Fibroblast of skin of right biceps (primary cell): Measurements from ENCODE around the gene ZNF765.
"Not testable (repeated sequence)": the region's sequence is repeated elsewhere in the genome, so short reads cannot be mapped to it uniquely, and the experiment has no call there.

Source experiments
- DNase-seq: peaks from one replicate; pipeline ENCODE4 v3.0.0-alpha.2; 2013

ZNF765 gene

DNA sequence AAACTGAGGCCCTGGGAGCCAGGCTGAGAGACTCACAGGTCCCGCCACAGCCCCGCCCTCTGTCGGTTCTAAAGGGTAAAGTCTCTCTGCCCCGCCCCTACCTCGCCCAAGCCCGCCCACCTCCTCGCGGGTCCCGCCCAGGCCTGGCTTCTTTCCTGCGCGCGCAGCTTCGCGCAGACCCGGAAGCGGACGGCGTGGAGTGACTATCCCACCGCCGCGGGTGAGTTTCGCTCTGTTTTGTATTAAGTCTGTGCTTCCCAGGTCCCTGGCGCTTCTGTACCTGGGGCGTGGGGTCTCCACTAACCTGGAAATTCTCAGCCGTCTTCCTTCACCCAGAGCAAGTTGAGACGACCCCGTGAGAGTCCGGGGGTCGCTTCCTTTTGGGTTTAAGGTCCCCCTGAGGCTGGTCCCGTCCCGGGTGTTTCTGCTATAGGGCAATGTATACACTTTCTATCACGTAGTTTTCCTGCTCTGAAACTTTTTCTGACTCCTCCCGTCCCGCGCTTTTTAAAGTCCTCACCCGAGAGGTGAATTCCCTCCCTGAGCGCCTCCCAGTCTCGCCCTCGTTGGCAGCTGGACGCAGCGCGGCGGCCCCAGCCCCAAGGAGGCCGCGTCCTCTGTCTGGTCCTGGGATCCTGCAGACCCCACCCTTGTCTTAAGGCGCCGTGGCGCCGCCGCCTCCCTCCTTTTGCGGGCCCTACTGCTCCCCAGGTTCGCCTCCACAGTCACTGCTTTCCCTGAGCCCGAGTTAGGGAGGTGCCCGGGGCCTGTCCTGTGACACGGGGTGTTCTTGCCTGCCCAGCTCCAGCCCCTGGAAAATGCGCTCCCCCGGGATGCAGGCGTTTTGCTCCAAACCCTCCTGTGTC is at the start of gene ZNF765:
ZNF765 (plus strand) TSS at position 176 of the 866 bp plus-strand sequence. CDS start 2,867 bp downstream, outside the sequence.
- peak; percentile 92 for DNase-seq

DNA sequence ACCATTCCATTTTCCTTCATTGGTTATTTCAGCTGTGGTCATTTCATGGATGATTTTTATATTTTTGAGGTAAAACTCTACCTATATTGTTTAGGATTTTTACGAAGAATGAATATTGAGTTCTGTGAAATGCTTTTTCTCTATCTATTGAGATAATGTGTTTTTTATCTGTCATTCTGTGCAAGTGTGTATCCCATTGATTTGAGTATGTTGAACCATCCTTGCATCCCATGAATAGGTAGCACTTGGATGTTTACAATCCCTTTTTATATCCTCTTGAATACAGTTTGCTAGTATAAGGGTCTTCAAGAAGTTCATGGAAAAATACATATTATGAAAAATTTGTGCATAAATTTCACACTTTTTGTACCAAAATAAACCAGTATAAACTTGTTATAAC is 39.2 kb upstream of the ZNF765 start:
- no peak for DNase-seq

DNA sequence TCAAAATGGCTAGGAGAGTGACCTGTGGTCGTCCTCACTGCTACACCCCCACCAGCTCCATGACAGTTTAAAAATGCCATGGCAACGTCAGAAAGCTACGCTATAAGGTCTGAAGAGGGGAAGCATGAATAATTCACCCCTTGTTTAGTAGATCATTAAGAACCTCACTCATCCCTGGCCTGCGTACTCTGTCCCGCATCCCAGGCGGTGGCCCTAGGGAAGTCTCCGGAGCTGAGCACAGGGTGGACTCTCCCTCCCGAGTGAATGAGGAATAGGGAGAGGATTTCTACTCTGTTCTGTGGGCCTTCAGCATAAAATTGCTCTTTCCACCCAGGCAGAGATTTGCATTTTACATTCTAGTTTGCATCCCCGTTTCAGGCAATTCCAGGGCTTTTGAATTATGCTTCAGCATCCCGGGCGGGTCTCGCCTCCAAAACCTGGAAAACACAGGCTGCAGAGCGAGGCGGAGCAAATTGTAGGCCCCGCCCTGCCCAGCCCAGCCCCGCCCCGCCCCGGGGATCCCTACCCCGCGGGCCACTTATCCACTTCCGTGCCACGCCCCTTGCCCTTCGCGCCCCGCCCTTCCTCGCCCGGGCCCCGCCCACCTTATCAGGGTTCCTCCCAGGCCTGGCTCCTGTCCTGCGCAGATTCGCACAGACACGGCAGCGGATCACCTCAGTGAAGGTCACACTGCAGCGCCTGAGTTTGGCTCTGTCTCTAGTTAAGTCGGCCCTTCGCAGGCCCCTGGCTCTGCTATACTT is 36.9 kb upstream of the ZNF765 start:
- no peak for DNase-seq

DNA sequence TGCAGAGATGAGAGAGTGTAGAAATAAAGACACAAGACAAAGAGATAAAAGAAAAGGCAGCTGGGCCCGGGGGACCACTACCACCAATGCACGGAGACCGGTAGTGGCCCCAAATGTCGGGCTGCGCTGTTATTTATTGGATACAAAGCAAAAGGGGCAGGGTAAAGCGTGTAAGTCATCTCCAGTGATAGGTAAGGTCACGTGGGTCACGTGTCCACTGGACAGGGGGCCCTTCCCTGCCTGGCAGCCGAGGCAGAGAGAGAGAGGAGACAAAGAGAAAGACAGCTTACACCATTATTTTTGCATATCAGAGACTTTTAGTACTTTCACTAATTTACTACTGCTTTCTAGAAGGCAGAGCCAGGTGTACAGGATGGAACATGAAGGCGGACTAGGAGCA is 34.9 kb upstream of the ZNF765 start:
- DNase-seq, result not testable (repeated sequence)

DNA sequence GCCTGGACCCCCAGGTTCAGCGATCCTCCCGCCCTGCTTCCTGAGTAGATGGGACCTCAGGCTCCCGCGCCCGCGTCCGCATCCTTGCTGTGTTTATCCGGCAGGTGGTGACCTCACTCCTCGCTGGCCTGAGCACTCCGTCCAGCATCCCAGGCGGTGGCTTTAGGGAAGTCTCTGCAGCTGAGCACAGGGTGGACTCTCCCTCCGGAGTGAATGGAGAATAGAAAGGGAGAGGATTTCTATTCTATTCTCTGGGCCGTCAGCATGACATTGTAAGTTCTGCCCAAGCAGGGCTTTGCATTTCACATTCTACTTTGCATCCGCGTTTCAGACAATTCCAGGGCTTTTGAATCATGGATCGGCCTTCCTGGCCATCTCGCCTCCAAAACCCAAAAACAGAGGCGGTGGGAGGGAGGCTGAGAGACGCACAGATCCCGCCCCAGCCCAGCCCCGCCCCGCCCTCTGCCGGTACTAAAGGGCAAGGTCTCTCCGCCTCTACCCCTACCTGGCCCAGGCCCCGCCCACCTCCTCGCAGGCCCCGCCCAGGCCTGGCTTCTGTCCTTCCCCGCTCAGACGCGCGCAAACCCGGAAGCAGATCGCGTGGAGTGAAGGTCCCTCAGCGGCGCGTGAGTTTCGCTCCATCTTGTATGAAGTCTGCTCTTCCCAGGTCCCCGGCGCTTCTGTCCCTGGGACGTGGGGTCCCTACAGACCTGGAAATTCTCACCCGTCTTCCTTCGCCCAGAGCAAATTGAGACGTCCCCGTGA is 29.6 kb upstream of the ZNF765 start, which contains the start of gene ZNF525:
ZNF525 (plus strand) TSS at position 572 of the 765 bp plus-strand sequence. CDS start 6,577 bp downstream, outside the sequence.
- peak; percentile 80 for DNase-seq

DNA sequence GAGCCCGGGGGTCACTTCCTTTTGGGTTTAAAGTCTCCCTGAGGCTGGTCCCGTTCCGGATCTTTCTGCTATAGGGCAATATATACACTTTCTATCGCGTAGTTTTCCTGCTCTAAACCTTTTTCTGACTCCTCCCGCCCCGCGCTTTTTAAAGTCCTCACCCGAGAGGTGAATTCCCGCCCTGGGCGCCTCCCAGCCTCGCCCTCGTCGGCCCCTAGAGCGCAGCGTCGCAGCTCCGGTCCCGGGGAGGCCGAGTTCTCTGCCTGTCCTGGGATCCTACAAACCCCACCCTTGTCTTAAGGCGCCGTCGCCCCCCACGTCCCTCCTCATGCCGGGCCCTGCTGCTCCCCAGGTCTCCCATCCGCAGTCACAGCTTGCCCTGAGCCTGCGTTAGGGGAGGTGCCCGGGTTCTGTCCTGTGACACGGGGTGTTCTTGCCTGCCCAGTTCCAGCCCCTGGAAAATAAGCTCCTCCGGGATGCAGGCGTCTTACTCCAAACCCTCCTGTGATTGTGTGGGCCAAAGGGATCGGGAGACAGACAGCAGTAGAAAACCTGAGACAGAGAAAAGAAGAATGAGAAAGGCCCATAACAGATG is 29.0 kb upstream of the ZNF765 start:
- DNase-seq, result no peak

DNA sequence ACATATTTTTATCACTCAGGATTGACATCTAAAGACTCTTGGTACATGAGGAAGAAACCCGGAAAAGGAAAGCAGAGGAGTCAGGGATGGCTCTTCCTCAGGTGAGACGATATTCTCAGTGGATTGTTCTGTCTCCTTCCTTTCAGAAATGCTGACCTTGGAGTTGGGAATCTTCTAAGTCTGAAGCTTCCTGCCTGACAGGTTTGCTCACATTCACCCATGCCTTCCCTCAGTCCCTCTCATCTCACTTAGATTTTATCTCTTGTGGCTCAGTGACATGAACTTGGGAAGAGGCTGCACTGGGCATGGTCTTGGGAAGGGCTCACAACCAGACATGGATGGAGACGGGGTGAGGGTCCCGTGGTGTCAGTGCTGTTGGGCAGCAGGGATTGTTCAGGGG is 22.8 kb upstream of the ZNF765 start:
- DNase-seq, result no peak

DNA sequence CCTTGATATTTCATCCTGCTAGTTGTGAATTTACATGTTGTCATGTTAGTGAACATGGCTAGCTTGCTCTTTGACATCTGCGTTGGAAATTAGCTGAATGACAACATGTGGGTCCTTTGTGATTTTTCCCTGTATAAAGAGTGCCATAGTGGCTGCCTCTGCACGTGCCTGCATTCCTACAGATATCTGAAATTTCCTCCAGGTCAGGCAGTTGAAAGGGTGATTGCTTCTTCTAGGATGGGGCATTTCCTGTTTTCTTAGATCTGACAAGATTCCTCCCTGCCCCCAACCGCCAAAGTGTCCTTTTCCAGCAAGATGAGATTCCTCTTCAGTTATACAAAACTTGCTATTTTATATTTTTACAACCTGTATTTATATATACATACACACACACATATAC is 20.7 kb upstream of the ZNF765 start:
- DNase-seq, result no peak

DNA sequence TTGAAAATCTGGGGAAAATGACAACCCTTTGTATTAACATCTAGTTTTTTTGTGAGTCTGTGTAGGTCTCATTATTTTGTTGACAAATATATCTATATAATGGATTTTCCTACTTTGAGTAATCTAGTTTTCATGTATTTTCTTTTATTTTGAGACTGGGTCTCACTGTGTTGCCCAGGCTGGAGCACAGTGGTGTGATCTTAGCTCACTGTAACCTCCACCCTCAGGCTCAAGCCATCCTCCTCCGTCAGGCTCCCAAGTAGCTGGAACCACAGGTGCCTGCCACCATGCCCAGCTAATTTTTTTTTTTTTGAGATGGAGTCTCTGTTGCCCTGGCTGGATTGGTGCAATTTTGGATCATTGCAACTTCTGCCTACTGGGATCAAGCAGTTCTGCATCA is 20.2 kb upstream of the ZNF765 start:
- DNase-seq, result no peak

DNA sequence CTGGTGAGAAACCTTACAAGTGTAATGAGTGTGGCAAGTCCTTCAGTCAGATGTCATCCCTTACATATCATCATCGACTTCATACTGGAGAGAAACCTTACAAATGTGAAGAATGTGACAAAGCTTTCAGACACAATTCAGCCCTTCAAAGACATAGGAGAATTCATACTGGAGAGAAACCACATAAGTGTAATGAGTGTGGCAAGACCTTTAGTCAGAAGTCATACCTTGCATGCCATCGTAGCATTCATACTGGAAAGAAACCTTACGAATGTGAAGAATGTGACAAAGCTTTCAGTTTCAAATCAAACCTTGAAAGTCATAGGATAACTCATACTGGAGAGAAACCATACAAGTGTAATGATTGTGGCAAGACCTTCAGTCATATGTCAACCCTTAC is 13.6 kb upstream of the ZNF765 start:
- DNase-seq, result no peak

DNA sequence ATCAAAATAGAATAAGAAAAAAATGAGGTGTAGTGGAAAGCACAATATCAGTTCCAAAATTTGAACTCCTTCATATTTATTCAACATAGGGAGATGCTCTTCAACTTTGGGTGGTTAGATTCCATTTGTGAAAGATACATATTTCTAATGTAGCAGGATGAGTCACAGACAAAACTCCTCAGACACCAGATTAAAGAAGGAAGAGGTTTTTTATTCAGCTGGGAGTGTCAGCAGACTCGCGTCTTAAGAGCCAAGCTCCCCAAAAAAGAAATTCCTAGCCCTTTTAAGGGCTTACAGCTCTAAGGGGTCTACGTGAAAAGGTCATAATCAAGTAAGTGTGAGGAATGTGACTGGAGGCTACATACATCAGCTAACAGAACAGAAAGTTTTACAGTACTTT is 6.8 kb upstream of the ZNF765 start:
- no peak for DNase-seq

DNA sequence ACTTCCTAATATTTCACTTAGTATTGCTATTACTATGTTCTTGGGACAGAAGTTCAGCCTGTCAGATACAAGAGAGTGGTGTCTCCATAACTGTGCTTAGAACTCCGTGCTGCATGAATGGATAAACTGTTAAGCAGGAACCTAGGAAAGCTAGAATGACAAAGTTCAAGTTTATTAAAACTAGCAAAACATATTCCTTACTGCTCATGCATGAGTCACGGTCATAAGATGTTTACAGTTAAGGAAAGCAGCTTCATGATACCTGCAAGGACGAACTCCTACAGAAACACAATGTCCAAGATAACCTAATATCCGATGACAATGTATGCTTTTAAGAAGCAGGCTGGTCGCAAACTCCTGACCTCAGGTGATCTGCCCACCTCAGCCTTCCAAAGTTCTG is 6.0 kb upstream of the ZNF765 start:
- no peak for DNase-seq

DNA sequence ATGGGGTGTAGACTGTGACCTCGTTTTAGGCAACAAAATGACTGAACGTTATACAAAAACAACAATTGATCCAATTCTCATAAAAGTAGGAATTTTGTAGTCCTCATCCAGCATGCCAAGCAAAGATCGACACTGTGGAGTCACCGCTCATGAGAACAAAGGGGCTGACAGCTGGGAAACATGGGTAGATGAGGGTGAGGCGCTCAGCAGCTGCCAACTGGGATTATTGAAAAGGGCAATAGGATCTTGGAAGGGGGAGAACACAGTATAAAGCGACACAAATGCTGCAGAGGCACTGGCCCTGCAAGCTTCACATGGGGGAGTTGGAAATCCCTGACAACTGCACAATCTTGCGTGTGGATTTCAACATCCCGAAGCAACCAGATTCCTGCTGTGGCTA is 5.4 kb upstream of the ZNF765 start:
- no peak for DNase-seq

DNA sequence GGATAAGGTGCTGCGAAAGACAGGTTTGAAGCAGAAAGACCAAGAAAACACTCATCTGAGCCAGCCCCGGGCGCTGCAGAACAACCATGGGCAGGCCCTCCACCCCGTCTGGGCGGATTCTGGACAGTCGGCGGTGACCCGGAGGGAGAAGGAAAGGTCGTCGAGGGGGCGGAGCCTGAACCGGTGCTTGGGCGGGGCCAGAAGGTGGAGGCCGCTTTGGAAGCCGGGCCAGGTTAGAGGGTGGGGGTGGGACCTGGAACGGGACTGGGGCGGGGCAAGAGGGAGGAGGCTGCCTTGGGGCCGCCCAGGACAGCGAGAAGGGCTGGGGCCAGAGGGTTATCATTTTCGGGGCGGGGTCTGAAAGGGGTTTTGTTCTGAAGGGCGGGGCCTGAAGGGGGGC is 5.0 kb upstream of the ZNF765 start:
- no peak for DNase-seq

DNA sequence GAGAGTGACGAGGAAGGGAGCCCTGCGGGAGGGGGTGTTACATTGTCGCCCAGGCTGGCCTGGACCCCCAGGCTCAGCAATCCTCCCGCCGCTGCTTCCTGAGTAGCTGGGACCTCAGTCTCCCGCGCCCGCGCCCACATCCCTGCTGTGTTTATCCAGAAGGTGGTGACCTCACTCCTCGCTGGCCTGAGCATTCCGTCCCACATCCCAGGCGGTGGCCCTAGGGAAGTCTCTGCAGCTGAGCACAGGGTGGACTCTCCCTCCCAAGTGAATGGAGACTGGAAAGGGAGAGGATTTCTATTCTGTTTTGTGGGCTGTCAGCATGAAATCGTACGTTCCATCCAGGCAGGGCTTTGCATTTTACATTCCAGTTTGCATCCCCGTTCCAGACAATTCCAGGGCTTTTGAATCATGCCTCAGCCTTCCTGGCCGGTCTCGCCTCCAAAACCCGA is 401 bp upstream of the ZNF765 start:
- DNase-seq, result no peak

DNA sequence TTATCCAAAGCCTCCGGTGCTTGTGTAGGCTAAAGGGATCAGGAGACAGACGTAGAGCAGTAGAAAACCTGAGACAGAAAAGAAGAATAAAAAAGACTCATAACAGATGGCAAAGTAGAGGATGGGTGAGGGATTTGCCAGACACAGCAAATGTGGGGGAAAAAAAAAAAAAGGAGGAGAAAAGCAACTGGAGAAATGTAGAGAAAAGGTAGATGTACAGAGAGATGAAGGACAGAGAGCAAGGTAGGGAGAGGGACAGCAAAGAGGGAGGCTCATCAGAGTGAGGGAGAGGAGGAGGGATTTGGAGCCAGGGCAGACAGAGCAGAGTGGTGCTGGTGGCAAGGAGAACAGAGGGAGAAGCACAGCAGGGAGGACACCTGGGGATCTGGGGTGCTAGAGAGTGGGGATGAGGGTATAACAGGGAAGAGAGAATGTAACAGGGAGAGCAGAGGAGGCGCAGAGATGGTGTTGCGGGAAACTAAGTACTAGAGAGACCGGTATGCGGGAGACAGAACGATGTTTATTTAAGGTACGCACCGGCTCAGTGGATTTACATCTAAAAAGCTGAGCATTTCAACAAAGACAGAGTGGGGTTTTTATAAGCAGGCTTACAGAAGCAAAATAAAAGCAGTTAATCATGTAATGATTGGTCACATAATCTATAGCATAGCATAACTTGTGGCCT is 1.0 kb downstream of the ZNF765 start:
- DNase-seq, result not testable (repeated sequence)

DNA sequence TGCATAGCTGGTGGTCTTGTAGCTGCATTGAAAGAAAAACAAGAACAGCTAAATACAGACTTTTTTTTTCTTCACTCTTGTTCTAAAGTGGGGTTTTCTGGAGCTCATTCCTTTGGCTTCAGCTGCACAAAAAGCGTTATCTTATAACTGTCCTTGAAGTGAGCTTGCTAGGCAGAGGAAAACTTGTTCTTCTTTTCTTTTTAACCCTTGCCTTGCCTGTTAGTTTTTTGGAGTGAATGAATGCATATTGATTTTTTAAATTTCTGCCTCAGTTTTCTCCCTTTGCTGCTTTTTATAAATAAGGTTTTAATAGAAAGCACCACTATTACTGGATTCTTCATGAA is 1.5 kb downstream of the ZNF765 start:
- DNase-seq, result no peak

DNA sequence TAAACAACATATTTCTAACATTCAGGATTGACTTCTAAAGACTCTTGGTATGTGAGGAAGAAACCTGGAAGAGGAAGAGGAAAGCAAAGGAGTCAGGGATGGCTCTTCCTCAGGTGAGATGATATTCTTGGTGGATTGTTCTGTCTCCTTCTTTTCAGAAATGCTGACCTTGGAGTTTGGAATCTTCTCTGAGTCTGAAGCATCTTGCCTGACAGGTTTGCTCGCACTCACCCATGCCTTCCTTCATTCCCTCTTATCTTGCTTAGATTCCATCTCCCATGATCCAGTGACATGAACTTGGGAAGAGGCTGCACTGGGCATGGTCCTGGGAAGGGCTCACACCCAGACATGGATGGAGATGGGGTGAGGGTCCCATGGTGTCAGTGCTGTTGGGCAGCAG is 3.0 kb downstream of the ZNF765 start:
- DNase-seq, result not testable (repeated sequence)

DNA sequence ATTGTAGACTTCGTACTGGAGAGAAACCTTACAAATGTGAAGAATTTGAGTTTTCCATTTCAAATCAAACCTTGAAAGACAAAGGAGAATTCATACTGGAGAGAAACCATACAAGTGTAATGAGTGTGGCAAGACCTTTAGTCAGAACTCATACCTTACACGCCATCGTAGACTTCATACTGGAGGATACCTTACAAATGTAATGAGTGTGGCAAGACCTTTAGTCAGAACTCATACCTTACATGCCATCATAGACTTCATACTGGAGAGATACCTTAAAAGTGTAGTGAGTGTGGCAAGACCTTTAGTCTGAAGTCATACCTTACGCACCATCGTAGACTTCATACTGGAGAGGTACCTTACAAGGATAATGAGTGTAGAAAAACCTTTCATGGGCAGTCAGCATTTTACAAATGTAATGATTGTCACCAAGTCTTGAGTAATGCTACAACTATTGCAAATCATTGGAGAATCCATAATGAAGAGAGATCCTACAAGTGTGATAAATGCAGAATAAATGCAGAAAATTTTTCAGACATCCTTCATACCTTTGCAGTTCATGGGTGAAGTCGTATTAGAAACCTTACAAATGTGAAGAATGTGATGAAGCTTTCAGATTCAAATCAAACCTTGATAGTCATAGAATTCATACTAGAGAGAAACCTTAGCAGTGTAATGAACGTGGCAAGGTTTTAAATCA is 14.7 kb downstream of the ZNF765 start:
- no peak for DNase-seq

DNA sequence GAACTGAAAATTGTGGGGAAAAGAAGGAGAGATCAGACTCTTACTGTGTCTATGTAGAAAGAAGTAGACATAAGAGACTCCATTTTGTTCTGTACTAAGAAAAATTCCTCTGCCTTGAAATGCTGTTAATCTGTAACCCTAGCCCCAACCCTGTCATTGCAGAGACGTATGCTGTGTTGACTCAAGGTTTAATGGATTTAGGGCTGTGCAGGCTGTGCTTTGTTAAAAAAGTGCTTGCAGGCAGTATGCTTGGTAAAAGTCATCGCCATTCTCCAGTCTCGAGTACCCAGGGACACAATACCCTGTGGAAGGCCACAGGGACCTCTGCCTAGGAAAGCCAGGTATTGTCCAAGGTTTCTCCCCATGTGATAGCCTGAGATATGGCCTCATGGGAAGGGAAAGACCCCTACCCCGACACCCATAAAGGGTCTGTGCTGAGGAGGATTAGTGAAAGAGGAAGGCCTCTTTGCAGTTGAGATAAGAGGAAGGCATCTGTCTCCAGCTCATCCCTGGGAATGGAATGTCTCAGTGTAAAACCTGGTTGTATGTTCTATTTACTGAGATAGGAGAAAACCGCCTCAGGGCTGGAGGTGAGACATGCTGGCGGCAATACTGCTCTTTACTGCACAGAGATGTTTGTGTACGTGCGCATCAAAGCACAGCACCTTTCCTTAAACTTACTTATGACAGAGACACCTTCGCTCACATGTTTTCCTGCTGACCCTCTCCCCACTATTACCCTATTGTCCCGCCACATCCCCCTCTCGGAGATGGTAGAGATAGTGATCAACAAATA is 25.8 kb downstream of the ZNF765 start:
- DNase-seq, result not testable (repeated sequence)

DNA sequence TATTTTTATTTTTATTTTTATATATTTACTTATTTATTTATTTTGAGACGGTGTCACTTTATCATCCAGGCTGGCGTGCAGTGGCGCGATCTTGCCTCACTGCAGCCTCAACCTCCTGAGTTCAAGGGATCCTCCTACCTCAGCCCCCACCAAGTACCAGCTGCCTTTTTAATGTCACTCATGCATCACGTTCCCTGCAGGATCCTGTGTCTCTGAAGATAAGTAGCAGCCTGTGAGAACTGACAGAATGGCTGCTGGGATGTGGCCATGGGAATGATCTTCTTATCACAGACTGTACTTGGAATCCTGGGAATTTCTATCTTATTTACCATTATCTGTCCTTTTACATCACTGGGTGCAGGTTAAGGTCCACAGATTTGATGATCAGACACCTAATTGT is 27.6 kb downstream of the ZNF765 start:
- DNase-seq, result no peak
